GM06990 (cell line): ENCODE measurements around the gene P4HA3.
A peak's percentile ranks its signal among the peaks of the same experiment; 100 is the strongest.

Source experiments
- DNase-seq: peaks from one replicate; pipeline ENCODE4 v3.0.0-alpha.2; 2011; ENCODE audit not compliant: insufficient read length; ENCODE audit errors: extremely low read depth
- H3K27me3 ChIP-seq: replicated peaks from 2 replicates; pipeline ENCODE4 v1.6.0; 2011; ENCODE audit warnings: low read length; ENCODE audit not compliant: control insufficient read depth, insufficient read depth
- H3K36me3 ChIP-seq: 2 replicates; pipeline ENCODE4 v1.5.1; 2011; ENCODE audit warnings: low read length; ENCODE audit not compliant: control insufficient read depth, insufficient read depth
- H3K4me3 ChIP-seq: replicated peaks from 2 replicates; pipeline ENCODE4 v1.5.1; 2011; ENCODE audit warnings: low read depth, mild to moderate bottlenecking, control low read depth, low read length
- TF ChIP-seq, protein P1 (sequence below): IDR thresholded peaks from 2 replicates; pipeline ENCODE4 v1.5.1; 2011; ENCODE audit warnings: low read length, control low read depth, mild to moderate bottlenecking, inconsistent platforms; ENCODE audit not compliant: insufficient read depth, poor library complexity, severe bottlenecking

The P4HA3 gene

DNA sequence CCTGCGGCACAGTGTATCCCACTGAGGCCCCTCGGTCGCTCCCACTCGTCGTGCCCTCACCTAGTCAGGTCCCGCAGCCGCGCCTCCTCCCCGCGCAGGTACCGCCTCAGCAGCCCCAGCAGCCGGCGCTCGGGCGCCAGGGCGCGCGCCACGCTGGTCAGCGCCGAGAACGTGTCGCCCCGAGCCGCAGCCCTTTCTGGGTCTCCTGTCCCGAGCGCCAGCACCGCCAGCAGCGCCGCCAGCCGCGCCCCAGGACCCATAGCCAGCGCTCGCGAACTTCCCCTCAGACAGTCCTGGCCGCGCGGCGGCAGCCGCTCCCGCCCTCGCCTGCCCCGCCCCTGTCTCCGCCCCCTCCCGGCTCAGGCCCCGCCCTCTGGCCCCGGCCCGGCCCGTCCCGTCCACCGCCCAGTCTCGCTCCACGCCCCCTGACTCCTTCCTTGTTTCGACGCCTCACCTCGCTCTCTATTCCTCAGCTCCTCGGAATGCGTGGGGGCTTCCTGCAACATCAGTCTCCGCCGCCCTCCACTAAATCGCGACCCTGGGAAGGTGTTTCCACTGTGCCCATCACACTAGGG is at the start of gene P4HA3:
Gene P4HA3 (minus strand): TSS at position 289 of the 575 bp plus-strand sequence. CDS start 29 bp downstream, at position 260.
- Histone ChIP-seq H3K4me3 (no peak within 1 kb of the TSS), H3K36me3 (no peaks in the 10 kb centered on the region), H3K27me3 (peaks cover 1% of the 10 kb centered on the region)
- TF ChIP-seq, protein P1, sequence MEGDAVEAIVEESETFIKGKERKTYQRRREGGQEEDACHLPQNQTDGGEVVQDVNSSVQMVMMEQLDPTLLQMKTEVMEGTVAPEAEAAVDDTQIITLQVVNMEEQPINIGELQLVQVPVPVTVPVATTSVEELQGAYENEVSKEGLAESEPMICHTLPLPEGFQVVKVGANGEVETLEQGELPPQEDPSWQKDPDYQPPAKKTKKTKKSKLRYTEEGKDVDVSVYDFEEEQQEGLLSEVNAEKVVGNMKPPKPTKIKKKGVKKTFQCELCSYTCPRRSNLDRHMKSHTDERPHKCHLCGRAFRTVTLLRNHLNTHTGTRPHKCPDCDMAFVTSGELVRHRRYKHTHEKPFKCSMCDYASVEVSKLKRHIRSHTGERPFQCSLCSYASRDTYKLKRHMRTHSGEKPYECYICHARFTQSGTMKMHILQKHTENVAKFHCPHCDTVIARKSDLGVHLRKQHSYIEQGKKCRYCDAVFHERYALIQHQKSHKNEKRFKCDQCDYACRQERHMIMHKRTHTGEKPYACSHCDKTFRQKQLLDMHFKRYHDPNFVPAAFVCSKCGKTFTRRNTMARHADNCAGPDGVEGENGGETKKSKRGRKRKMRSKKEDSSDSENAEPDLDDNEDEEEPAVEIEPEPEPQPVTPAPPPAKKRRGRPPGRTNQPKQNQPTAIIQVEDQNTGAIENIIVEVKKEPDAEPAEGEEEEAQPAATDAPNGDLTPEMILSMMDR: no peak
- DNase-seq: peak; percentile 37

DNA sequence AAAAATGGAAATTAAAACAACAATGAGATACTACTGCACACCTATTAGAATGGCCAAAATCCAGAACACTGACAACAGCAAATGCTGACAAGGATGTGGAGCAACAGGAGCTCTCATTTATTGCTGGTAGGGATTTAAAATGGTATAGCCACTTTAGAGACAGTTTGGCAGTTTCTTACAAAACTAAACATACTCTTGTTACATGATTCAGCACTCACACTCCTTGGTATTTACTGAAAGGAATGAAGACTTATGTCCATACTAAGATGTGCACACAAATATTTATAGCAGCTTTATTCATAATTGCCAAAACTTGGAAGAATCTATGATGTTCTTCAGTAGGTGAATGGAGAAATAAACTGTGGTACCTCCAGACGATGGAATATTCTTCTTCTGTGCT is 46.0 kb upstream of the P4HA3 start:
- Histone ChIP-seq H3K27me3 (no peaks in the 10 kb centered on the region), H3K36me3 (no peaks in the 10 kb centered on the region), H3K4me3 (no peak overlapping the region)
- DNase-seq: no peak
- TF ChIP-seq, protein P1: no peak

DNA sequence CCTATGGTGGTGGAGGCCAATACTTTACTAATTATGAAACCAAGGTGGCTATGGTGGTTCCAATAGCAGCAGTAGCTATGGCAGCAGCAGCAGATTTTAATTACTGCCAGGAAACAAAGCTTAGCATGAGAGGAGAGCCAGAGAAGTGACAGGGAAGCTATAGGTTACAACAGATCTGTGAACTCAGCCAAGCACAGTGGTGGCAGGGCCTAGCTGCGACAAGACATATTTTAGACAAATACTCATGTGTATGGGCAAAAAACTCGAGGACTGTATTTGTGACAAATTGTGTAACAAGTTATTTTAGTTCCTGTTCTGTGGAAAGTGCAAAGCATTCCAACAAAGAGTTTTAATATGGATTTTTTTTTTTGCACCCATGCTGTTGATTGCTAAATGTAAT is 44.2 kb upstream of the P4HA3 start:
- no peak for DNase-seq
- Histone ChIP-seq H3K27me3 (no peaks in the 10 kb centered on the region), H3K36me3 (no peaks in the 10 kb centered on the region), H3K4me3 (no peak overlapping the region)
- TF ChIP-seq, protein P1: no peak

DNA sequence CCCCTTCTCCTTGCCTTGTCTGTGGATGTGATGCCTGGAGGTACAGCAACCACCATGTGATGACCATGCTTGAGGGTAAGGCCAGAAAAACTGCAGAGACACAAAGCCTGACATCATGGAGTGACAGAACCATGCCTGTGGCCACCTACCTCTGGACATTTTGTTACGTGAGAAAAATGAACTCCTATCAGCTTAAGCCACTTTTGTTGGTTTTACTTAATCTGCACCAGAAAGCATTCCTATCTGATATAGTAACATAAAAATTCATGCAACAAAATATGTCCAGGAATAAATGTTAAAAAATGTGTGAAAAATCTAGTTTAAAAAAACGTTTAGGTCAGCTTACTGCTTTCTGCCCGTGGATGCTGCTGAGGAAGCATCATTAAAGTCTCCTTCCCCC is 42.6 kb upstream of the P4HA3 start:
- TF ChIP-seq, protein P1: no peak
- no peak for DNase-seq
- Histone ChIP-seq H3K36me3 (no peaks in the 10 kb centered on the region), H3K4me3 (no peak overlapping the region), H3K27me3 (no peaks in the 10 kb centered on the region)

DNA sequence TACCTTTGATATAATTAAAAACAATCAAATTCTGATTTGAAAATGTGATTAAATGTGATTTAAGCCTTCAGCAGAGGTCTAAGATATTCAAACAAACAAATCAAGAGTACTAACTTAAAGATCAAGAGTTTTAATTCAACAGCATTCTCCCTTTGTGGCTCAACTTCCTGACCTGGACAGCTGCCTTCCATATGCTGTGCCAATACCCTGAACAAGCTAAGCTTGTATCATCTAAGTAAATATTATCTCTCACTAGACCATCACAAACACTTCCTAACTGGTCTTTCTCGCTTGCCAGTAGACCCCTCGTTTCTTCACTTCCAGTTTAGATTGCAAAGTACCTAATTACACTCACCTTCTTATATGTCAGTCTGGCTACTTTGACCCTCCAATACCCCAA is 35.9 kb upstream of the P4HA3 start:
- H3K27me3 ChIP-seq: no peaks in the 10 kb centered on the region
- DNase-seq: no peak
- H3K36me3 ChIP-seq: no peaks in the 10 kb centered on the region
- H3K4me3 ChIP-seq: no peak overlapping the region
- TF ChIP-seq, protein P1: no peak

DNA sequence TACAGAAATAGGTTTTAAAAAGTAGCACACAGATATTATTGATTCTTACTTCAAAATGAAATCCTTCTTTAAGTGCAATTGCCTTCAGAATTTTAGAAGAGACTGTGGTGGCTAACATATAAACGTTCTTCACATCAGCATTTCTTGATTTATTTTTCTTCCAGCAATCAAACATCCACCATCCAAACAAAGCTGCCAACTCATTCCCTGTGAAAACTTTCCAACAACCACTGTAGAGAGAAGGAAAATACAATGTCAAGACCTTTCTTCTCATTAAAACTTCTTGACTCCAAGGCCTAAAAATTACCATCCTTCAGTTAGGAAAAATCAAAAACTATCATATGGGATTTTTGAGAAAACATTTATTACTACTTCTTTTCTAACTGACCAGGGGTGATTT is 34.0 kb upstream of the P4HA3 start:
- DNase-seq: no peak
- no peak overlapping the region for H3K4me3 ChIP-seq
- TF ChIP-seq, protein P1: no peak
- H3K27me3 ChIP-seq: no peaks in the 10 kb centered on the region
- no peaks in the 10 kb centered on the region for H3K36me3 ChIP-seq
